ENCODE results near the gene TGFBR2.

The TGFBR2 gene

GRCh38 chr3:30690199-30690598 lies 83.8 kb downstream of the TGFBR2 start:
- no peak overlapping the region for H3K27ac ChIP-seq (replicated peaks)
- no peak for DNase-seq (ENCODE audit: low read depth in 1 of 2, low spot score in 1 of 2)
- TF ChIP-seq POLR2AphosphoS5 (IDR thresholded peaks at IDR 0.05; ENCODE audit: low read depth): no peak
- TF ChIP-seq REST (IDR thresholded peaks at IDR 0.05; ENCODE audit: insufficient replicate concordance, low read depth): no peak
- no peak for TF ChIP-seq GABPA (IDR thresholded peaks at IDR 0.05; ENCODE audit: low read depth)
- no peak for TF ChIP-seq SPI1 (IDR thresholded peaks at IDR 0.05; ENCODE audit: borderline replicate concordance, low read depth)
- no peak for TF ChIP-seq CTCF (IDR thresholded peaks at IDR 0.05; ENCODE audit: insufficient read depth, low read length)
- H3K27me3 ChIP-seq (ENCODE audit: insufficient read depth, poor library complexity, severe bottlenecking): no peaks in the 10 kb centered on the region
- no peak overlapping the region for H3K4me3 ChIP-seq (replicated peaks; ENCODE audit: insufficient read depth, low read length)

DNA sequence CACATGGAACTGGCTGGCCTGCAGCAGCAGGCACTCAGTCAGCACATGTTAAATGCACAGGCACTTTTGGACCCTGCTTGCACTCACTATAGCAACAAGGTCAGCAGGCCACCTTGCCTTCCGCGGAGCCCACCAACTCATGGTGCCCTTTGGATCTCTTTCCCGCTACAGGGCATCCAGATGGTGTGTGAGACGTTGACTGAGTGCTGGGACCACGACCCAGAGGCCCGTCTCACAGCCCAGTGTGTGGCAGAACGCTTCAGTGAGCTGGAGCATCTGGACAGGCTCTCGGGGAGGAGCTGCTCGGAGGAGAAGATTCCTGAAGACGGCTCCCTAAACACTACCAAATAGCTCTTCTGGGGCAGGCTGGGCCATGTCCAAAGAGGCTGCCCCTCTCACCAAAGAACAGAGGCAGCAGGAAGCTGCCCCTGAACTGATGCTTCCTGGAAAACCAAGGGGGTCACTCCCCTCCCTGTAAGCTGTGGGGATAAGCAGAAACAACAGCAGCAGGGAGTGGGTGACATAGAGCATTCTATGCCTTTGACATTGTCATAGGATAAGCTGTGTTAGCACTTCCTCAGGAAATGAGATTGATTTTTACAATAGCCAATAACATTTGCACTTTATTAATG lies 85.0 kb downstream of the TGFBR2 start:
- Histone ChIP-seq H3K27me3 (ENCODE audit: insufficient read depth, poor library complexity, severe bottlenecking) (no peaks in the 10 kb centered on the region), H3K4me3 (replicated peaks; ENCODE audit: insufficient read depth, low read length) (no peak overlapping the region), H3K27ac (replicated peaks) (no peak overlapping the region)
- DNase-seq (ENCODE audit: low read depth in 1 of 2, low spot score in 1 of 2): no peak
- TF ChIP-seq CTCF (IDR thresholded peaks at IDR 0.05; ENCODE audit: insufficient read depth, low read length) (no peak), REST (IDR thresholded peaks at IDR 0.05; ENCODE audit: insufficient replicate concordance, low read depth) (no peak), POLR2AphosphoS5 (IDR thresholded peaks at IDR 0.05; ENCODE audit: low read depth) (no peak), SPI1 (IDR thresholded peaks at IDR 0.05; ENCODE audit: borderline replicate concordance, low read depth) (no peak)

GRCh38 chr3:30691944-30692343 lies 85.5 kb downstream of the TGFBR2 start:
- H3K27me3 ChIP-seq (ENCODE audit: insufficient read depth, poor library complexity, severe bottlenecking): no peaks in the 10 kb centered on the region
- DNase-seq (ENCODE audit: low read depth in 1 of 2, low spot score in 1 of 2): no peak
- TF ChIP-seq REST (IDR thresholded peaks at IDR 0.05; ENCODE audit: insufficient replicate concordance, low read depth) (no peak), CTCF (IDR thresholded peaks at IDR 0.05; ENCODE audit: insufficient read depth, low read length) (no peak), GABPA (IDR thresholded peaks at IDR 0.05; ENCODE audit: low read depth) (no peak), POLR2AphosphoS5 (IDR thresholded peaks at IDR 0.05; ENCODE audit: low read depth) (no peak), SPI1 (IDR thresholded peaks at IDR 0.05; ENCODE audit: borderline replicate concordance, low read depth) (no peak)
- no peak overlapping the region for H3K27ac ChIP-seq (replicated peaks)
- no peak overlapping the region for H3K4me3 ChIP-seq (replicated peaks; ENCODE audit: insufficient read depth, low read length)

Data from HL-60 (cell line).